GM10266 (cell line): ENCODE results near the gene MRPL20.

Experiments
- DNase-seq: peaks from one replicate; pipeline ENCODE4 v3.0.0; 2012; ENCODE audit errors: extremely low spot score
- TF ChIP-seq, protein P1 (sequence below): IDR thresholded peaks from 2 replicates; pipeline ENCODE4 v1.5.1; 2012; ENCODE audit warnings: mild to moderate bottlenecking, low read depth; ENCODE audit not compliant: control insufficient read depth, insufficient read depth; ENCODE audit errors: missing control alignments

The MRPL20 gene

DNA sequence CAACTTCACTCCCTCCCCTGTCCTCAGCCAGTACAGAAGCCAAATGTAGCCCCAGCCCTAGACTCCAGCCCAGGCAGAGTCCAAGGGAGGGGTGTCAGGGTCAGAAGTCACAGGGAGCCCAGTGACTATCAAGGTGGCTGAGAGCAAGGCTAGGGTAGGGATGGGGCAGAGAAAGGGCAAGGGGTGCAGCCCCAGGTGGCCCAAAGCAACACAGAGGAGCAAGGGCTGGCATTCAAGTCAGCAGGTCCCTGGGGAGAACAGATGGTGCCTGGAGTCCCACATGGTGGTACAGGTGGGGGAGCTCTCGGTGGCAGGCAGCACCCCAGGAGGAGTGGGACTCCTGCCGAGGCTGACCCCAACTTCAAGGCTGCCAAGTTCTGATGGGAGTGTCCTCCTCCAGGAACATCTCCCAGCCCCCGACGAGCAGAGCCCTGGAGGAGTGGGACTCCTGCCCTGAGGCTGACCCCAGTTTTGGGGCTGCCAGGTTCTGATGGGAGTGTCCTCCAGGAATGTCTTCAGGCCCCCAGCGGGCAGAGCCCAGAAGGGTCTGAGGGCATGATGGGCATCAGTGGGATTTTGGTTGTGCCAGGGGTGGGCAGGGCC is 54.2 kb downstream of the MRPL20 start:
- TF ChIP-seq, protein P1, sequence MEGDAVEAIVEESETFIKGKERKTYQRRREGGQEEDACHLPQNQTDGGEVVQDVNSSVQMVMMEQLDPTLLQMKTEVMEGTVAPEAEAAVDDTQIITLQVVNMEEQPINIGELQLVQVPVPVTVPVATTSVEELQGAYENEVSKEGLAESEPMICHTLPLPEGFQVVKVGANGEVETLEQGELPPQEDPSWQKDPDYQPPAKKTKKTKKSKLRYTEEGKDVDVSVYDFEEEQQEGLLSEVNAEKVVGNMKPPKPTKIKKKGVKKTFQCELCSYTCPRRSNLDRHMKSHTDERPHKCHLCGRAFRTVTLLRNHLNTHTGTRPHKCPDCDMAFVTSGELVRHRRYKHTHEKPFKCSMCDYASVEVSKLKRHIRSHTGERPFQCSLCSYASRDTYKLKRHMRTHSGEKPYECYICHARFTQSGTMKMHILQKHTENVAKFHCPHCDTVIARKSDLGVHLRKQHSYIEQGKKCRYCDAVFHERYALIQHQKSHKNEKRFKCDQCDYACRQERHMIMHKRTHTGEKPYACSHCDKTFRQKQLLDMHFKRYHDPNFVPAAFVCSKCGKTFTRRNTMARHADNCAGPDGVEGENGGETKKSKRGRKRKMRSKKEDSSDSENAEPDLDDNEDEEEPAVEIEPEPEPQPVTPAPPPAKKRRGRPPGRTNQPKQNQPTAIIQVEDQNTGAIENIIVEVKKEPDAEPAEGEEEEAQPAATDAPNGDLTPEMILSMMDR: no peak
- DNase-seq: no peak
